NCI-H1694 treated with DMSO at 0.1 percent for 48 hours (cell line): ENCODE measurements around the gene MAN1C1.
A peak's percentile ranks its signal among the peaks of the same experiment; 100 is the strongest.

ENCODE experiments used
- DNase-seq: peaks from one replicate; lab custom pipeline; 2025; lab: John Stamatoyannopoulos, UW

The MAN1C1 gene

DNA sequence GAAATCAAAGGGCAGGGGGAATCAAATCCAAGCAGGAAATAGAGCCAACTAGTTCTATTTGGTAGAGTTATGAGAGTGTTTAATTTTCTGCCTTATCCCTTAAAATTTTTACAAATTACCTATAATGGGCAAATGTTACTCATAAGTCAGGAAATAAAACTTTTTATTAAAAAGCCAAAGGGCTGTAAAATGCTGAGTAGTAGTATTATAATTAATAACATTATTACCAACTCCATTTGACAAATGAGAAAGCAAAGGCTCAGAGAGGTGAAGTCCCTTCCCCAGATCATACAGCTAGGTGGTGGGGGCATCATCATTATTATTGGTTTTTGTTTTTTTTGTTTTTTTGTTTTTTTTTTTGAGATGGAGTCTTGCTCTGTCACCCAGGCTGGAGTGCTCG, 186.8 kb downstream of the MAN1C1 start:
- no peak for DNase-seq

DNA sequence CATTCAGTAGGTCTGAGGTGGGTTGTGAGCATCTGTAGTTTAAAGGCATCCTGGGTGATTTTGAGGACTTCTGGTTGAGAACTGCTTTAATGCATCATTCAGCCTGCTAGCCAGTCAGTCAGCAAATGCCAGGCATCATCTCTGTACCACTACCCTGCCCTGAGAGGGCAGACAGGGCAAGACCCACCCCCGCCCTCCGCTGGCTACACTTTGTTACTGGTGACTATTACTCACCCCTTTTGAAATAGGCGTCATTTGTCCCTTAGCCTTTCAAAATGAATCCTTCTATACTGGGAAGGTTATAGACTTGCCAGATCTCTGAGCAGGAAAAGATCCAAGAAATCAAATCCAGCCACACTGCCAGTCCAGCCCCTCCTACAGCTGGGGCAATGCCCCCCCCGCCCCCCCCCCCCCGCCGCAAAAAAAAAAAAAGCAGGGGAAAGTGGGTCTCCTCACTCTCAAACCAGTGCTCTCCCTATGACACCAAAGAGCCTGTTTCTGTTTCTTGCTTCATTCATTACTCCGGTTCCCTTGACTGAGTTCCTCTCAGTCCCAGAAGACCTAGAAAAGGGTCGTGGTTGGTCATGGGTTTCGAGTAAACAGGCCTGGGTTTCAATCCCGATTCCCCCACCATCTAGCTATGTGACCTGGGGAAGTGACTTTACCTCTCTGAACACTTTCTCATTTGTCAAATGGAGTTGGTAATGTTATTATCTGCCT, 187.8 kb downstream of the MAN1C1 start:
- no peak for DNase-seq

DNA sequence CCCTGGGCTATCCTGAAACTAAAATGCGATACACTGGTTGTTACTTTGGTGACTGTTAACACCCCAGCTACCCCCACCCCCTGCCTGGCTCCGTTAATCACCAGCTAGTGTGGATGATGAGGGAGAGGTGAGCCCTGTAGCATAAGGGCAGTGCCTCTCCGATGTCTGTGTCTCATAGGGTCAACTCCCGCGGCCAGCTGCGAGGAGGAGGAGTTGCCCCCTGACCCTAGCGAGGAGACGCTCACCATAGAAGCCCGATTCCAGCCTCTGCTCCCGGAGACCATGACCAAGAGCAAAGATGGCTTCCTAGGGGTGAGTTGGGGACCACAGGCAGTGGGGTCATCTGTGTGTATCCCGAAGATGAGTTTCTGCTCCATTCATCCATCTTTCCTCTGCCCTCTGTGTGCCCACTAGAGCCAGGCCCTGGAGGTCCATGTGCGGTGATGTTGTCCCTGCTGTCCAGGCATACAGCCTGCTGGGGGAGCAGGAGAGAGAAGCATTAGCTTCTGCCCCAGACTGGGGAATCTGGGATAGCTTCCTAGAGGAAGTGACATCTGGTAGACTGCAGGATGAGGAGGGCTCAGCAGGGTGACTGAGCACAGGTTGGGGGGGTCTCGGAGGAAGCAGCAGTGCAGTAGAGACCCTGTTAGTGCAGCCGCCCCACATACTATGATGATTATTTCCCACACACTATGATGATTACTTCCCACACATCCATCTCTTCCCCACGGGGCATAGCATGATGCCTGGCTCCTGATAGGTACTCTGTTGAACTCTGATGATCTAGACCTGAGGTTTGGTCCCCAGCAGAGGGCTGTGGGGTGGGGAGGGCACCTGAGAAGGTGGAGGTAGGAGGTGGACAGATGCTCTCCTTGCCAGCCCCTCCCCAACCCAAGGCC, 188.6 kb downstream of the MAN1C1 start:
- no peak for DNase-seq

DNA sequence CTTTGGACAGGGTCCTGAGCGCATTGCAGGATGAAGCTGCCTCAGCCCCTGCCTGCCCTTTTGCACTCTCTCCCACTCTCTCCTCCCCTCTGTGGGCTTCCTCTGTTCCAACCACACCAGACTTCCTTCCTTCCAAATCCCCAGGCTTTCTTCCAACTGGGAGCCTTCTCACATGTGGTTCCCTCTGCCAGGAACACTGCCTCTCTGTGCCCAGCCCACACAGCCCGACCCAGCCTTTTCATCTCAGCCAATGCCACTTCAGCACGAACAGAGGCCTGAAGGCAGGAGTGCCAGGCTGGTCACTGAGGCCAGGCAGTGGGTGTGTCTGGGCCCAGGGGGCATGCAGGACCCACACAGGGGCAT, 189.3 kb downstream of the MAN1C1 start:
- DNase-seq = no peak

DNA sequence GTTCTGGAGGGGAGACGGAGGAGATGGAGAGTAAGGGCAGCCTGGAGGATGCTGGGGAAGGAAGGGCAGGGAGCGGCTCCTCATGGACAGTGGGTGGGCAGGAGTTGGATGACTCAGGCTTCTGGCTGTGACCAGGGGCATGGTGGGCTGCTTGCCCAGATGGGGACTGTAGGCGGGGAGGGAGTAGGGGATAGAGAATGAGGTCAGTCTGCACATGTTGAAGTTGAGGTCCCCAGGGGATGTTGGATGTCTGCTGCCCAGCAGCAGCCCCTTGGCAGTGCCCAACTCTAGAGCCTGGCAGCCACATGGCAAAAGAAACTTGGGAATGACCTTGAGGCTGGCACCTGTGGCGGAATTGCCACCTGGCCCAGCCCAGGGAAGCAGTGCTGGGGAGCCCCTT, 189.8 kb downstream of the MAN1C1 start:
- DNase-seq = no peak

DNA sequence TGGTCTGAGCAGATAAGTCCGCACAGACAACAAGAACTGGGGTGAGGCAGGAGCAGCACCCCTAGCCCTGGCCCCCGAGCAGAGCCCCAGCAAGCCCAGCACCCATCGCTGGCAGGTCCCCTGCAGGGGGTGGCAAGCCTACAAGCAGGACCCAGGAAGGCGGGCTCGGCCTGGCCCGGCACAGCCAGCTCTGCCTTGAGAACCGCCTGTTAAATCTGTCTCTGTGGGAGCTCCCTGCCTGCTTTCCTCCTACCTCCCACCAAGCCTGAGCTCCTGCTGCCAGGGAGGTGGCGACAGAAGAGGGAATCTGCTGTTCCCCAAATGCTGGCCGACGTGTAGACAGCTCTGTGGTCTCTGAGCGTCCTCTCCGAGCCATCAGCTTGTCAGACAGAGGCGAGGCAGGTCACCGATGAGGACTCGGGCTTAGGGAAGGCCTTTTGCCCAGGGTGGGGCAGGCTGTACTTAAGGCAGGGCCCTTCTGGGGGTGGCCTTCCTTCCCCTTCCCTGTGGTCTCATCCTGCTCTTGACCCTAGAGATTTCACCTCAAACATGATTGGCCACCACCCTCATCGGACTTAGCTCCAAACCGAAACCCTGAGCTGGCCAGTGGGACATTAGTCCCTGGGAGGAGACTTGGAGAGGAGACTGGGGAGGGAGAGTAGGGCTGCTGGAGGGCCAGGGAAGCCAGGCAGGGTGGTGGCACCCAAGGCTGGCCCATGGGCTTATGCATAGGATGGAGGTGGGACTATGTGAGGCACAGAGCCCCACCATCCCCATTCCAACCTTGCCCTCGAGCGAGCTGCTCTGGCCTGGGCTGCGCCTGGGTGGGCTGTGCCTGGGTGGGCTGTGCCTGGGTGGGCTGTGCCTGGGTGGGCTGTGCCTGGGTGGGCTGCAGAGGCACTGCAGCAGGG, 191.1 kb downstream of the MAN1C1 start:
- DNase-seq = no peak

DNA sequence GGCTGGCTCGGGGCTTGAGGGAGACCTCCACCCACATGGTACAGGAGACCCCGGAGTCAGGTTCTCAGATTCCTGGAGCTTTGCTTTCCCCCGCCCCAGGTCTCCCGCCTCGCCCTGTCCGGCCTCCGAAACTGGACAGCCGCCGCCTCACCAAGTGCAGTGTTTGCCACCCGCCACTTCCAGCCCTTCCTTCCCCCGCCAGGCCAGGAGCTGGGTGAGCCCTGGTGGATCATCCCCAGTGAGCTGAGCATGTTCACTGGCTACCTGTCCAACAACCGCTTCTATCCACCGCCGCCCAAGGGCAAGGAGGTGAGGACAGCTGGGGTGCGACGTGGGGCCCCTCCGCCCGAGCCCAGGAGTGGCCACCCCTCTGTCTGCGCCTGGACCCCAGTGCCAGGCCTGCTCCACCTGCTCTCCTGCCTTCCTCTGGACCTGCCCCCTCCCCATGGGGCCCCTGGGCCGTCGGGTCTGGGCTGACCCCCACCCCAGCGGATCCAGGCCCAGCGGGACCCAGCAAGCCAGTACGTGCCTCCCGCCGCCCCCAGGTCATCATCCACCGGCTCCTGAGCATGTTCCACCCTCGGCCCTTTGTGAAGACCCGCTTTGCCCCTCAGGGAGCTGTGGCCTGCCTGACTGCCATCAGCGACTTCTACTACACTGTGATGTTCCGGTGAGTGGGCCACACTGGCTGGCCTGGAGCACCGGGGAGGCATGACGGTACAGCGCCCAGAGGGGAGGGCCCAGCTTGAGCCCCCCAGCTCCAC, 192.1 kb downstream of the MAN1C1 start:
- DNase-seq = no peak

DNA sequence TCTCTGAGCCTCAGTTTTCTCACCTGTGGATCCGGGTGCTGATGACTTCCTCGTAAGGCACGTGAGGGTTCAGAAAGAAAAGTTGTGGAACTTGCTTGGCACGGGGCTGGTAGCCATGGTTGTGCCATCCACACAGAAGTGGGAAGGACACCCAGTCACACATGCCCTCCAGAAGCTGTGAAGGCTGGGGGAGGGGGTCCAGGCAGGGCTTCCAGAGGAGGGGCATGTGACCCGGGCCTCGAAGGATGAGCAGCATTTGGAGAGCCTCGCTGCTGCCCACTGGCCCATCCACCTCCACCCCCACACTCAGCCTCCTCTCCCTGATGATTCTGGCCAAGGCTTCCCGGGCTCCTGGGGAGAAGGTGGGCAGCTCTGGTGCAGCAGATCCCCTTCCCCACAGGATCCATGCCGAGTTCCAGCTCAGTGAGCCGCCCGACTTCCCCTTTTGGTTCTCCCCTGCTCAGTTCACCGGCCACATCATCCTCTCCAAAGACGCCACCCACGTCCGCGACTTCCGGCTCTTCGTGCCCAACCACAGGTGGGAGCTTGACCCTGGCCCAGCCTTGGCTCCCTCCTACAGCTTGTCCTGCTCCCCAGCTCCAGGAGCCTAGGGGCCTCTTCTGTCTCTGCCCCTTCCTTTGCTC, 192.8 kb downstream of the MAN1C1 start:
- no peak for DNase-seq

DNA sequence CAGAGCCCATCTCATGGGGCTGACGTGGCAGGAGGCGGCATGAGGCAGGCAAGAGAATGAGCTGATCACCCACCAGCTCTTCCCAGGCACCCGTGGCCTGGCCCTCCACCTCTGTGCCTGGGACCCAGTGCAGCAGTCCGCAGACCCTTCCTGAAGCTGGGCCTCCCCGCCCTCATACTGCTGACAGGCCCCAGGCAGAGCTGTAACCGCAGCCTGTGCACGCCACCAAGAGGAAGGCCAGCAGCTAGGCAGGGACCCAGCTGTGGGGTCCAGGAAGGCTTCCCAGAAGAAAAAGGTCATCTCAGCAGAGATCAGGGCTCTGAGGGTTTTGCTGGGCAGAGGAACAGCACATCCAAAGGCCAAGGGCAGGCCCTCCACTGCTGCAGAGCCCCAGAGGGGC, 193.3 kb downstream of the MAN1C1 start:
- no peak for DNase-seq

DNA sequence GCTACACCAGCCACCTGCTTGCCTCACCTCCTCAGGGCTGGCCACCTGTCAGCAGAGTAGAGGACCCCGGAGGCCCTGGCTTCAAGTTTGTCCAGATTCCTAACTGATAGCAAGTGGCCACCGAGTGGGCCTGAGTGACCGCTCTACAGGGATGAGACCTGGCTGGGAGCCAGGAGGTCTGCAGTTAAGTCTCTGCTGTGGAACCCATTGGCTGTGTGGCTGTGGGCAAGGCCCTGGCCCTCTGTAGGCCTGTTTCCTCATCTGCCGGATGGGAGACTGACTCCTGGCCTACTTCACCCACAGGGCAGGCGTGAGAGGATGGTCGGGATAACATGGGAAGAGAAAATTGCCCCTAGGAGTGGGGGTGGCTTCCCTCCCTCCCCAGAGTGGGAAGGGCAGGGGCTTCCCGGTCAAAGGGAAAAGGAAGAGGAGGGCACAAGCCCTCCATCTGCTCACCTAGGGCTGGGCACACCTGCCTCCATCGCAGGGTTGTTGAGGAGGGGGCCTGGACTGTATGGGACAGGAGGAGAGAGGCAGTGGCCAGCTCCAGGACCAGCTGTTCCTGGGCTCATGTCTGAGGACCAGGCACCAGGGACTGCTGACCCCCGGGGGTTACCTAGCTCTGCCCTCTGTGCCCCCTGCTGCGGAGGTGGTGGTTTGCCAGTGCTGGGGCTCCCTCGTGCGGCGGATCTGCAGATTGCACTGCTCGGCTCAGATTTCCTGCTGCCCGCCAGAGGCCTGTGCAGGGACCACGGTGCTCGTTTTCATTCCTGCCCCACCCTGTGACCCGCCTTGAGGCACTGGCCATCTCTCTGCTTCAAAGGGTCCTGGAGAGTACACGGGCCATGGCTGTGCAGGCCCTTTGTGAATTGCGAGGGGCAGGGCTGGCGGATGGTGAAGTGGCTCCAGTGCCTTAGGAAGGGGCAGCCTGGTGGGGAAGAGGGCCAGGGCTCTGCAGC, 194.0 kb downstream of the MAN1C1 start:
- peak; percentile 40 for DNase-seq

DNA sequence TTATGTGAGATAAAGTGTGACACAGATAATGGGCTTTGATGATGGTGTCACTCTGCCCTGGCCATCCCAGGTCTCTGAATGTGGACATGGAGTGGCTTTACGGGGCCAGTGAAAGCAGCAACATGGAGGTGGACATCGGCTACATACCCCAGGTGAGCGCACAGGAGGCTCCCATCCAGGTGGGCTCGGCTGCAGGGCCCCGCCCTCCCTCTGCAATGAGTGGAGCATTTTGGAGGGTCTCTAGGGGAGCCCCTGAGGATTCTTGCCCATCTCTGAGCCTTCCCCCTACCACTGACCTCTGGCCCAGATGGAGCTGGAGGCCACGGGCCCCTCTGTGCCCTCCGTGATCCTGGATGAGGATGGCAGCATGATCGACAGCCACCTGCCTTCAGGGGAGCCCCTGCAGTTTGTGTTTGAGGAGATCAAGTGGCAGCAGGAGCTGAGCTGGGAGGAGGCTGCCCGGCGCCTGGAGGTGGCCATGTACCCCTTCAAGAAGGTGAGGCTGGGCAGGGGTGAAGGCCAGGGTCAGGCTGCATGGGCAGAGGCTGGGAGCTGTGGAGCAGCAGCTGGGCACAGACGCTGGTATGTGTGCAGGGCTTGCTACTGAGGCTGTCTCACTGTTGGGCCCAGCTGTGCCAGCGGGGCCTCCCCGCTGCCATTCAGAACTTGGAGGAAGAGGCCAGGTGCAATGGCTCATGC, 194.9 kb downstream of the MAN1C1 start:
- no peak for DNase-seq

DNA sequence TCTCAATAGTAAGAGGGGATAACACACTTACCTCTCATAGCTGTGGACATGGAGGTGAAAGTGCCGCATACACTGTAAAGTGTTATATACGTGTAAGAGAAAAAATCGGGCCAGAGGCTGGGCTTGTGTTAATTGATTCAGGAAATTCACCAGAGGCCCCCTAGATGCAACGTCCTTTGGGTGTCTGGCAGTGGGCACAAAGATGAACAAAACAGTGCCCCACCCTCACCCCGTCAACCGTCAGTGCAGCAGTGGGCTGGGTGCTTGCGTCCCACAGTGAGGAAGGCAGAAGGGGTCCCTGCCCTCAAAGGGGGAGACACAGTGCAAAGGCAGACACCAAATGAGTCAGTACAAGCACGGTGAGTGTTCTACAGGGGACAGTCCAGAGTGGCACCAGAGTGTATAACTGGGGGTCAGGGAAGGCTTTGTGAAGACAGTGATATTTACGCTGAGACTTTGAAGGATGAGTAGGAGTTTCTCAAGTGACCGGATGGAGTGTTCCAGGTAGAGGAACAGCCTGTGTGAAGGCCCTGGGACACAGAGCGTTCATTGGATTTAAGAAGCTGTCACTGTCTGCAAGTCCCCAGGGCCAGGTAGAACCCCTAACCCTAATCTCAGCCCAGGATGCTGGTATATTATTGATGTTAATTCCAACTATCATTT, 196.6 kb downstream of the MAN1C1 start:
- no peak for DNase-seq

DNA sequence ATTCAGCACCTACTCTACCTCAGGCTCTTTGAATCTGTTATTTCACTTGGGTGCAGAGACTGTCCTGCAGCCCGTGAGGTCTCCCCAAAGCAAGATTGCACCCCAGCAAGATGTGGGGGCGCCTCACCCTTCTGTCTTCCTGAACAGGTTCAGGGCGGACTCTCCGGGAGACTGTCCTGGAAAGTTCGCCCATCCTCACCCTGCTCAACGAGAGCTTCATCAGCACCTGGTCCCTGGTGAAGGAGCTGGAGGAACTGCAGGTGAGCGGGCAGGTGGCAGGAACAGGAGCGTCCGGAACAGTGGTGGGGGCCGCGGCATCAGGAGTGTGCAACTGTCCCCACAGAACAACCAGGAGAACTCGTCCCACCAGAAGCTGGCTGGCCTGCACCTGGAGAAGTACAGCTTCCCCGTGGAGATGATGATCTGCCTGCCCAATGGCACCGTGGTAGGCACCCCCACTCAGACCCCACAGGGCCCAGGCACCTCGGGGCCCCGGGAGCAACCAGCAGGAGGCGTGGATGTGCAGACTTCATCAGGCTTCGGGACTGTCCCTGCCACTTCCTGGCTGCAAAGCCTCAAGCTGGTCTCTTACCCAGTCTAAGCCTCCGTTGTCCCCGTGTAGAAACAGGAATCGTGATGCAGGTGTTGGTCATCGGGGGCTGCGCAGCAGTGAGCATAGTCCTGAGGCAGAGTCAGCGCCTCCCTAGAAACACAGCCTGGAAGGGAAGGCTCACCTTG, 197.3 kb downstream of the MAN1C1 start:
- no peak for DNase-seq

DNA sequence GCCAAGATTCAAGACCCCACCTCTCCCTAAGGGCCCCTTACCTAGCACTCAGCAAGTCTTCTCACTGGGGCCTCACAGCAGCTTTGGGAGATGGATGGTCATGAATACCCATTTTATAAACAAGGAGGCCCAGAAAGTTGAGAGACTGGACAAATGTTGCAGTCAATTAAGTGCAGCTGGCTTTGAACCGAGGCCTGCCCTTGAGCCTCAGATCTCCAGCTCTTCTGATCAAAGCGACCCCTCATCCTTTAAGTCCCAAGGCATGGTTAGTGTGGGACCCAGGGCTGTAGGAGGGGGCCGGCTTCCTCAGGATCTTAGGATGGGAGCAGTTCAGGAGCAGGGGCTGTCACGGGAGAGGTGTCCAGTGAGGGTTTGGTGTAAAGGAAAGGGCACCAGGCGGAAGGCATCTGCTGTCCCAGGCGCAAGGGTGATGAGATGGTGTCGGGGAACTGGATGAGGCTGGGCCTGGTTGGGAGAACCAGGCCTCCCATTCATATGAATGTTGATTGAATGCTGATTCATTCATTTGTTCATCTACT, 198.0 kb downstream of the MAN1C1 start:
- DNase-seq = no peak

DNA sequence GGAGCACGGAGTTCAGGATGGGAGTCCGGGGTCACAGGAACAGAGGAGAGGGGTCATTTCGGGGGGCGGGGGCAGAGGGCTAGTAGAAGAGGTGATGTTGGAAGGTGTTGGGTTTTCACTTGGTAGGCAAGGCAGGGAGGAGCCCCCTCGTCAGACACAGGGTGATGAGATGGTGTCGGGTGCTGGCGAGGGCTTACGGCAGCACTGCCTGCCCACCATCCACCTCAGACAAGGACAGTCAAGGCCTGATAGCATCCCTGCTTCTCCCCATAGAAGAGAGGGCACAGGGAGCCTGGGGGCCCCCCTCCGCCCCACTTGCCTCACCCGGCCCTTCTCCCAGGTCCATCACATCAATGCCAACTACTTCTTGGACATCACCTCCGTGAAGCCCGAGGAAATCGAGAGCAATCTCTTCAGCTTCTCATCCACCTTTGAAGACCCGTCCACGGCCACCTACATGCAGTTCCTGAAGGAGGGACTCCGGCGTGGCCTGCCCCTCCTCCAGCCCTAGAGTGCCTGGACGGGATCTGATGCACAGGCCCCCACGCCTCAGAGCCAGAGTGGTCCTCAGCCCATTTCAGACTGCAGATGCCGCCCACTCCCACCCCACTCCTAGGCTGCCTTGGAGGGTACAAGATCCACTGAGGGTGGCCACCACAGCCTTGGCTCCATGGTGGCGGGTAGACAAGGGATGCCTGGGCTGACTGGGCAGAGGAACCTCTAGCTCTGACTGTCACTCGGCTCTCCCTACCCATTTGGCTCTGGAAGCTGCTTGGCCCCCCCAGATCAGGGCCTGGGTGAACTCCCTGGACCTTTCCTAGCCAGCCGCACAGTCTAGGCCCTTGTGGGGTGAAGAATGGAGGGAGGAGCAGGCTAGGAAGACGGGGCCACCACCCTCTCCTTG, 198.9 kb downstream of the MAN1C1 start:
- no peak for DNase-seq

DNA sequence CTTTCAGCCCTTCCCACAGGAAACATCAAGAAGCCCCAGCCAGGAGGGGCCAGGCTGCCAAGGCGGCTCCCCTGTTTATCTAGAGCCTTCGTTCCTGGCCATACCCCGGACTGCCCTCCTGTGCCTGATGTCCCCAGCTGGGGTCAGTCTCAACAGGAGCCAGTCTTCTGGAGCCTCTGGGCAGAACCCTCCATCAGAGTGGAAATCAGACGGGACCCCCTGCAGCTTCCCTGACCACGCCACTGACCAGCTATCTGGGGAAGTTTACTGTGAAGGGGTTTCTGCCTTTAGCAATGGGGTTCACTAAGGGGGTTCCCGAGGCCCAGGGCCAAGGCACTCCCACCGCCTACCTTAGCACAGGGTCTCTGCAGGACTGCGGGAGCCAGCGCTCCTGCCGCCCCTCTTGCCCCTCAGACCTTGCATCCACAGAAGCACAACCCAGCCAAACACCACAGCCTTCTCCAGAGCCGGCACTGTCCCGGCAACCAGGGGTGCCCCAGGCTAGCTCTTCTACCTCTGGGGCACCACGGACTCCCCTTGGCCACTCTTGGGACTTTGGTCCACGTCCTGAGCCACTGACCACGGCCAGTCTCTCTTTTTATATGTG, 199.6 kb downstream of the MAN1C1 start:
- no peak for DNase-seq
